Renal cortex interstitium (tissue), 11 donors: ENCODE data around the gene TUT7. TPM values are rescaled to one million over a fixed set of nuclear protein-coding genes. Genes with fewer than 3 reads are reported as not detected.

Source experiments
- DNase-seq, 11 donors: peaks; one replicate each; pipeline ENCODE4 v3.0.0-alpha.2; 2013; ENCODE audit warnings: low read depth in 9 of 11, low spot score in 4 of 11; ENCODE audit errors: extremely low read depth in 1 of 11
- polyA plus RNA-seq, 3 donors: library from polyadenylated mRNA; unstranded; fragments of 120-200 nt; gene quantifications; one replicate each; pipeline ENCODE4 v1.2.1, GENCODE V29; 2013; ENCODE audit not compliant: insufficient read length in 3 of 3

The TUT7 gene
- polyA plus RNA-seq, 3 donors = 23.8 to 27.6 (median 24.7) TPM

GRCh38 chr9:86353655-86354010 lies 577 bp downstream of the TUT7 start:
- DNase-seq = peak in 7 of 11 donors; percentile 12 to 30 (median 18)

- no peak for DNase-seq
Measured at GRCh38 chr9:86352440-86353077, 1.7 kb downstream of the TUT7 start.

DNA sequence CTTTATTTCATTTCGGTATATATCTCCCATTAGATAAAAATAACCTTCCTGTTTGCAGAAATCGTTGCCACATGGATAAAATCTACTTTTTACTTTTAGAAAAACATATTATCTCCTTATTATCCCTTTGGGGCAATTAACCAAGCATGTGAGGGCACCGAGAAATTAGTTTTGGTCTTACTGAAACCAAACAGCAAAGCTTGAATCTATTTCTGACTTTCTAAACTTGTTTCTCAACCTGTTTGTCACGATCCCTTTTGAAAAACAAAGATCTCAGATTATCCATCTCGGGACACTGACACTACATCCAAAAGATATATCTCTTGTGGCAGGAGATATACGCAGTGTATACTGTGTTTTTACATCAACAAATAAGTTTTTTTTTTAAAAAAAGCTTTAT lies 2.3 kb downstream of the TUT7 start:
- DNase-seq = no peak

DNA sequence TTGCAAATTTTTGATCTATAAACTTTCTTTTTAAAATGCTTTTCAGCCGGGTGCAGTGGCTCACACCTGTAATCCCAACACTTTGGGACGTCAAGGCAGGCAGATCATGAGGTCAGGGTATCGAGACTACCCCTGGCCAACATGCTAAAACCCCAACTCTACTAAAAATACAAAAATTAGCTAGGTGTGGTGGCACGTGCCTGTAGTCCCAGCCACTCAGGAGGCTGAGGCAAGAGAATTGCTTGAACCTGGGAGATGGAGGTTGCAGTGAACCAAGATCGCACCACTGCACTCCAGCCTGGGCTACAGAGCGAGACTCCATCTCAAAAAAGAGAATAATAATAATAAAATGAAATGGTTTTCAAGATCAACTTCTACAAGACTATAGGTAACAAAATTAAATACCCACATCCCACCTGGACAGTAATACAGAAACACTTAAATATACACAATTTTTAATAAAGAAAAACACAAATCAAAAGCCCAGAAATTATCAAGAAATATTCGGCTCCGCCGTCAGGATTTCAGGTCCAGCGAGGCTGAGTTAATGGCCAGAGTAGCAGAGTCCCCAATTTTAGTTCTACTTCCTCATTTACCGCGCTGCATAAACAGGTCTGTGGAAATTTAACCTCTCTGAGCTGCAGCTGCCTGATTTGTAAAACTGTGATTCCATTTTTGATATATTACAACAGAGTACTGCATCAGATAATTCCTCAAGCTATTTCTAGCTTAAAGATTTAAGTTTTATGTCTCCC lies 4.0 kb downstream of the TUT7 start:
- DNase-seq = no peak

GRCh38 chr9:86349271-86349670 lies 4.9 kb downstream of the TUT7 start:
- peak in 5 of 11 donors; percentile 1 to 20 (median 12) for DNase-seq

- no peak for DNase-seq
Measured at GRCh38 chr9:86347991-86348390, 6.2 kb downstream of the TUT7 start.

DNA sequence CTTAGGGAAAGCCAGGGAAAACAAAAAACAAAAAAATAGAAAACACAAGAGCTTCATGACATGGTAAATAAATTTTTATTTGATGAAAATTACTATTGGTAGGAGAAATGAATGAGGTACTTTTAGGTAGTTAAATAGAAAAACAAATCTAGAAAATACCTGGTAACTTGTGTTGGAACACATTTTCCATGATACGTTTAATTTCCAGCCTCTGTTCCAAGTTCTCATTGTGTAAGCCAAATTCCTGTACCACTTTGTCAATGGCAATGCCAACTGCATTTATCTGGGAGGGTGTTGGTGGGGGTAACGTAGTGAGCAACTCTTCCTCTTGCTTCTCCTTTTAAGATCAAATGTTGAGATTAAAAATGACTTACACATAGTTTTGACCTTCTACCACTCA lies 9.4 kb downstream of the TUT7 start:
- DNase-seq = no peak

DNA sequence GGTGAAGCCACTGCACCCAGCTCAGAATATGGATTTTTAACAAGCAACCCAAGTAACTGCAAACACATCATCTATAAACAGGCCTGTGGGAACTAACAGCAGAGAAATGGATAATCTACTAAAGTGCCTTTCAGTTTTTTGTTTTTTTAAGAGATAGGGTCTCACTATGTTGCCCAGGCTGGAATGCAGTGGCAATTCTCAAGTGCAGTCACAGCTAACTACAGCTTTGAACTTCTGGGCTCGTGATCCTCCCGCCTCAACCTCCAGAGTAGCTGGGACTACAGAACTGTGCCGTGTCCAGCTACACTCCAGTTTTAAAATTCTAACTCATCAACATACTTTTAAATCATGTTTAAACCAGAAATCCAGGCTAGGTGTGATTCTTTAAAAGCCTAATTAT lies 11.9 kb downstream of the TUT7 start:
- DNase-seq = no peak

DNA sequence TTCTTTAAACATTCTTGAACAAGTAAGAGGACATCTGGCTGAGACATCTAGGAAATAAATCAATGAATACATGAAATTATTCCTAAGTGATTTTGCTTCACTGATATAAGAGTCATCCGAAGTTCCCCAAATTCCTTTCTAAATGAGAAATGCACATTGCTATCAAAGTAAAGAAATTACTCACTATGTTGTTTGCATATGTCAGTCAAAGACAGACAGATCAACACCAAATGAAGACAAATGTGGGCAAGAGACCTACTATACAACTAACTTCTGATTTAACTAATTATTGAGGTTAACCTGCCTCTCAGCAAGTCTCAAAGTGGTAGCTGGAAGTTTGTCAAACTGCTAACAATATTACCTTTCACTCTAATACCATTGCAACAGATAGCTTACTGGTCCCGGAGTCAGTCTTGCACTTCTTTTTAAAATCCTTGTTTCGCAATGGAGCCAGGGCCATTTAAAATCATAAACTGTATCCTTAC lies 13.2 kb downstream of the TUT7 start:
- DNase-seq = no peak

GRCh38 chr9:86340356-86341006 lies 13.7 kb downstream of the TUT7 start:
- no peak for DNase-seq

DNA sequence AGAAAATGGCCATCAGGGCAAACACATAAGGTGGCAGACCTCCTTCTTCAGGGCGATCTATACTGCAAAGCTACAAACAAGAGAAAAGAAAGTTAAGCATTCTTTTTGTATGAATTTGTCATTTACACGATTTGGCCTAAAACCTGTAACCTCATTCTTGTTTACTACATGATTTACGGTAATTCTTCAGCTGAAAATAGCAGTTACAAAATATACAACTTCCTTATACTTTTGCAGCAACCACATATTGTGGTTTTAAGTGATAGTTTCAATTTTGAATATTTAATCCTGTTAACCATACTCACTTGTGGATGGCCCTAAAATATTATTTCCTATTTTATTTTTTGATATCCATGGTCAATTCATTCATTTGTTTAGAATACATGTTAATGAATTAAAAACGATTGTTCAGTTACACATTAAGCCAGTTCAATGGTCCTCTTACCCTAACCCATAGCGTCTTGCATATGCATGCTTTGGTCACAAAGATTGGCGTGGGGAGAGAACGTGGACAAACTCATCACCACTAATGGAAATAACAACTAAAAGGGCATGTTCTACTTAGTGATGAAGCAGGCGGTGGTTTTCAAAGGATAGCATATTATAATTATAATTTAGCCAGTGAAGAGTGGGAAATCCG lies 16.6 kb downstream of the TUT7 start:
- no peak for DNase-seq

GRCh38 chr9:86336058-86336457 lies 18.2 kb downstream of the TUT7 start:
- DNase-seq = no peak

DNA sequence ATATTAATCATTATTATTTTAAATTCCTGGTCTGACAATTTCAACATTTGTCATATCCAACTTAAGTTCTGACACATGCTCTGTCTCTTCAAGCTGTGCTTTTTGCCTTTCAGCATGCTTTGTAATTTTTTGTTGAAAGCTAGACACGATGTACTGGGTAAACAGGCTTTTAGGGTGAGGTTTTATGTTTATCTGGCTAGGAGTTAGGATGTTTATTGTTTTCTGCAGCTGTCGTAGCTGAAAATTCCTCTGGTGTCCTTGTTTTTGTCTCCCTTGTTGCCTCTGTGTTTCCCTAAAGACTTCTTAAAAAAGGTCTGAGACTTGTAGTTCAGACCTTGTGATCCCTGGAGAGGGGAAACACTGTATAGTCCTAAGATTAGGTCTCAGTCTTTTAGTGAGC lies 20.6 kb downstream of the TUT7 start:
- DNase-seq = no peak

- no peak for DNase-seq
Measured at GRCh38 chr9:86330186-86330585, 24.0 kb downstream of the TUT7 start.

DNA sequence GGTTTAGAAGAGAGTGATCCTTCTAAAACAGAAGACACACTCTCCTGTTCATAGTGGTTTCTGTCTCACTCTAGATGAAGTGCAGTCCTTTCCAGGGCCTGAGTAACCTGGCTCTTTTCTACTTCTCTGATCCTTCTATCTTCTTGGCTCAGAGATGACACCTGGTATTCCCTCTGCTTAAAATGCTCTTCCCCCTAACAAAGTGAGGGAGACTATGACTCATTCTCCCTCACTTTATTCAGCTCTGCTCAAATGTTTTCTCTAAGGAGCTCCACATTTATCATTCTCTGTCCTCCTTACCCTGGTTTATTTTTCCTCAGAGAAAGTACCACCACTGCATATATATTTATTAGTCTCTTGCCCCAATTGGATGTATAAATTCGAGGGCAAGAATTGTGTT lies 24.6 kb downstream of the TUT7 start:
- DNase-seq = no peak

DNA sequence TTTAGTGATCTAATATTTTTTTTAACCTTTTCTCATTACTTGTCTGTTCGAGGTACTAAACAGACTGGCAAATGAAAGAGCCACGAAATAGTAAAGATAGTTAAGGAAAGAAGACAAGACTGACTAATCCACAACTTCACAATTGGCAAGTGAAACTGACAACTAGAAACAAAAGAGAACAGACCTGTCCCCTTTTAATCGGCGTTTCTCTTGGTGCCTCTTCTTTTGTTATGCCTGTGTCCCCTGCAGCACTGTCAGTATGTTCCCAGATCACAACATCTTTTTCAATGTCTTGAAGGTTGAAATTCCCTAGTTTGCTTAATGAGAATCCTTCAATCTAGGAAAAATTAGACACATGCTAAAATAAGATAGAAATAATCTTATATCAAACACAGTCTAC lies 26.1 kb downstream of the TUT7 start:
- no peak for DNase-seq

GRCh38 chr9:86326536-86326935 lies 27.7 kb downstream of the TUT7 start:
- DNase-seq = no peak

DNA sequence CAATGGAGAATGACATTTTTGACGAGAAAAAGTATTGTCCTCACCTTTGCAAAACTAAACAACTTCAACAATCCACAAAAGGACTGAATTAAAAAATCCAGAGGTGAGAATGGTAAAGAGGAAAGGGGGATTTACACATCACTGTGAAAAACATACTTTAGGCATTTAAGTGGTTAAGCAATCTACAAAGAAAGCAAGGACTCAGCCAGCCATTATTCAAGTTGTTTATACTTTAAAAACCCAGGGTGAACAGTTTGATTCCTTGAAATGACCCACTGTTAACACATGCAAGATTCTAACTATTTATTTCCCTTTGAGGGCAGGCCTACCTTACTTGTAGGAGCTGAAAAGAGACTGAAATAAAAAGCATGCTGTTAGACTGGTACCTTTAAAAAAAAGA lies 29.3 kb downstream of the TUT7 start:
- no peak for DNase-seq

GRCh38 chr9:86324308-86324707 lies 29.9 kb downstream of the TUT7 start:
- DNase-seq = no peak
